Suprapubic skin (tissue), 4 donors: Measurements from ENCODE around the gene SORL1-AS1.

Experiments
- DNase-seq, 2 donors: peaks; one replicate each; pipeline ENCODE4 v3.0.0-alpha.2; 2019; ENCODE audit warnings: low spot score in 2 of 2
- H3K27ac ChIP-seq: fragments of 200-600 bp; sonication (generic); one replicate; pipeline ENCODE4 v1.5.1; 2019
- H3K27me3 ChIP-seq: fragments of 200-600 bp; sonication (generic); one replicate; pipeline ENCODE4 v1.5.1; 2019
- H3K36me3 ChIP-seq: fragments of 200-600 bp; sonication (generic); one replicate; pipeline ENCODE4 v1.5.1; 2019
- H3K4me1 ChIP-seq: fragments of 200-600 bp; sonication (generic); one replicate; pipeline ENCODE4 v1.5.1; 2019
- H3K4me3 ChIP-seq: fragments of 200-600 bp; sonication (generic); one replicate; pipeline ENCODE4 v1.5.1; 2019; ENCODE audit warnings: mild to moderate bottlenecking
- H3K9me3 ChIP-seq: fragments of 200-600 bp; sonication (generic); one replicate; pipeline ENCODE4 v1.5.1; 2019
- EP300 ChIP-seq: sonication (generic); formaldehyde crosslinking; IDR thresholded peaks from one replicate; pipeline ENCODE4 v1.6.1; 2017; ENCODE audit warnings: antibody characterized with exemption
- POLR2A ChIP-seq, 2 donors: fragments of 450-650 bp; IDR thresholded peaks; one replicate each; pipeline ENCODE4 v1.6.1; 2017; ENCODE audit warnings: antibody characterized with exemption in 2 of 2, mild to moderate bottlenecking in 2 of 2, moderate library complexity in 2 of 2
- POLR2AphosphoS5 ChIP-seq, 3 donors: sonication (generic); formaldehyde crosslinking; IDR thresholded peaks; one replicate each; pipeline ENCODE4 v1.6.1; 2017; ENCODE audit warnings: antibody characterized with exemption in 3 of 3
- whole genome bisulfite sequencing: methylation state at CpG from one replicate; pipeline ENCODE4 v1.1.5; 2018; 5-methylcytosine and 5-hydroxymethylcytosine counted together
- TF ChIP-seq, protein P1 (sequence below), 2 donors: fragments of 200-600 bp in 1 of 2; fragments of 450-650 bp in 1 of 2; sonication (generic) in 1 of 2; IDR thresholded peaks; one replicate each; pipeline ENCODE4 v1.5.1; 2016 to 2019; ENCODE audit warnings: antibody characterized with exemption in 2 of 2, mild to moderate bottlenecking in 1 of 2, moderate library complexity in 1 of 2

The SORL1-AS1 gene

DNA sequence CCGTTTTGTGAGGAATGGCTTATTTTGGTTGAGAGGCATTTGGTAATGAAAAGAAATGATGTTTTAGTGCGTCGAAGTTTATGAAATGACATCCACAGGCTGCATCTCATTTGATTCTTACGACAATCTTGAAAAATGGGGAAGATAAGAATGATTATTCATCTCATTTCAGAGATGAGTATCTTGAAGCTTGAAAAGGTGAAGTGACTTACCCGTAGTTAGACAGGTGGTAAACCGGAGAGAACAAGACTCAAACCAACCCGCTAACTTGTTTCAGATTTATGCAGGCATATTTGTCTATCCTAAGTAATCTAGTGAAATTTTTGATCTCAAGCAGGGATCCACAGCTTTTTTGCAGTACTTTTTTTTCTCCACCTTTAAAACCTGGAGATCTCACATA, 9.1 kb upstream of the SORL1-AS1 start:
- DNase-seq, result no peak
- Histone ChIP-seq H3K36me3 (no peaks in the 10 kb centered on the region), H3K9me3 (no peaks in the 10 kb centered on the region), H3K4me1 (peaks cover 26% of the 10 kb centered on the region), H3K27me3 (no peaks in the 10 kb centered on the region), H3K4me3 (no peak overlapping the region), H3K27ac (no peak overlapping the region)
- TF ChIP-seq, protein P1, sequence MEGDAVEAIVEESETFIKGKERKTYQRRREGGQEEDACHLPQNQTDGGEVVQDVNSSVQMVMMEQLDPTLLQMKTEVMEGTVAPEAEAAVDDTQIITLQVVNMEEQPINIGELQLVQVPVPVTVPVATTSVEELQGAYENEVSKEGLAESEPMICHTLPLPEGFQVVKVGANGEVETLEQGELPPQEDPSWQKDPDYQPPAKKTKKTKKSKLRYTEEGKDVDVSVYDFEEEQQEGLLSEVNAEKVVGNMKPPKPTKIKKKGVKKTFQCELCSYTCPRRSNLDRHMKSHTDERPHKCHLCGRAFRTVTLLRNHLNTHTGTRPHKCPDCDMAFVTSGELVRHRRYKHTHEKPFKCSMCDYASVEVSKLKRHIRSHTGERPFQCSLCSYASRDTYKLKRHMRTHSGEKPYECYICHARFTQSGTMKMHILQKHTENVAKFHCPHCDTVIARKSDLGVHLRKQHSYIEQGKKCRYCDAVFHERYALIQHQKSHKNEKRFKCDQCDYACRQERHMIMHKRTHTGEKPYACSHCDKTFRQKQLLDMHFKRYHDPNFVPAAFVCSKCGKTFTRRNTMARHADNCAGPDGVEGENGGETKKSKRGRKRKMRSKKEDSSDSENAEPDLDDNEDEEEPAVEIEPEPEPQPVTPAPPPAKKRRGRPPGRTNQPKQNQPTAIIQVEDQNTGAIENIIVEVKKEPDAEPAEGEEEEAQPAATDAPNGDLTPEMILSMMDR (IDR thresholded peaks at IDR 0.05), result no peak
- TF ChIP-seq EP300 (no peak), POLR2A (IDR thresholded peaks at IDR 0.05) (no peak), POLR2AphosphoS5 (IDR thresholded peaks at IDR 0.05) (no peak)
- 91% methylated on average over 7 of the region's 7 CpGs for WGBS

- H3K27me3 ChIP-seq, result no peaks in the 10 kb centered on the region
- no peak overlapping the region for H3K27ac ChIP-seq
- no peaks in the 10 kb centered on the region for H3K9me3 ChIP-seq
- no peaks in the 10 kb centered on the region for H3K36me3 ChIP-seq
- 67% methylated on average over 4 of the region's 4 CpGs for WGBS
- DNase-seq, result no peak
- TF ChIP-seq POLR2A (IDR thresholded peaks at IDR 0.05), result no peak
- TF ChIP-seq EP300, result no peak
- no peak for TF ChIP-seq POLR2AphosphoS5 (IDR thresholded peaks at IDR 0.05)
- TF ChIP-seq, protein P1 (IDR thresholded peaks at IDR 0.05), result no peak
- H3K4me1 ChIP-seq, result peaks cover 18% of the 10 kb centered on the region
- H3K4me3 ChIP-seq, result no peak overlapping the region
Measured at GRCh38 chr11:121460941-121461514, 8.3 kb upstream of the SORL1-AS1 start.

DNA sequence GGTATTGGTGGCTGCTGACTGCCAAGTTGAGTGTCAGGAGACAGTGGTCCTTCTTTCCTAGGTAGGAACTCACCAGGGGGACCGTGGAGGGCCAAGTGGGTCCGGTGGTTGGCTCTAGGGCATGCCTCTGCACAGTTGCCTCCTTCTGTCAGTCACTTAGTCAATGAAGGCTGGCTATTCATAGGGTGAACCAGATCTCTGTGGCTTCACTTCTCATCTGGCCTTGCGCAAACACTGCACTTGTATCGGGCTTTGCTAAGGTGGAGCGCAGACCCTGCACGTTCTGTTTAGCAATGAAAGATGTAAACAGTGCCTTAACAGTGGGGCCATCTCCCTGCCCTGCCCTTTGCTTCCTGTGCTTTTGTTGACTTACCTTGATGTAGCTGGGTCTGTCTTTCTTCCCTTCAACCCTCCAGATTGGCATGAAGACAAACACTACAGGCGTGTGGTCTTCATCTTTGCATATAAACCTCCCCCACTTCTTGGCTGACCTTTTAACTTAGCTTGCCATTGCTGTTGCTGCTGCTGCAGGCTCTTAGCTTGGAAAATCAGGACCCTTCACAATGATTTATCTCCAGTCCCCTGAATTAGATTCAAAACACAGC, 6.7 kb upstream of the SORL1-AS1 start:
- 87% methylated on average over 7 of the region's 7 CpGs for WGBS
- no peaks in the 10 kb centered on the region for H3K27me3 ChIP-seq
- no peak for TF ChIP-seq POLR2A (IDR thresholded peaks at IDR 0.05)
- TF ChIP-seq, protein P1 (IDR thresholded peaks at IDR 0.05), result no peak
- no peak for TF ChIP-seq POLR2AphosphoS5 (IDR thresholded peaks at IDR 0.05)
- TF ChIP-seq EP300, result no peak
- no peak overlapping the region for H3K4me3 ChIP-seq
- no peak overlapping the region for H3K27ac ChIP-seq
- H3K36me3 ChIP-seq, result no peaks in the 10 kb centered on the region
- H3K9me3 ChIP-seq, result no peaks in the 10 kb centered on the region
- H3K4me1 ChIP-seq, result peaks cover 6% of the 10 kb centered on the region
- no peak for DNase-seq

GRCh38 chr11:121458551-121458950, 5.8 kb upstream of the SORL1-AS1 start:
- DNase-seq, result no peak
- Histone ChIP-seq H3K9me3 (no peaks in the 10 kb centered on the region), H3K36me3 (no peaks in the 10 kb centered on the region), H3K4me3 (no peak overlapping the region), H3K27me3 (no peaks in the 10 kb centered on the region), H3K27ac (no peak overlapping the region), H3K4me1 (no peaks in the 10 kb centered on the region)
- 90% methylated on average over 9 of the region's 9 CpGs for WGBS
- TF ChIP-seq POLR2AphosphoS5 (IDR thresholded peaks at IDR 0.05), result no peak
- TF ChIP-seq EP300, result no peak
- TF ChIP-seq, protein P1 (IDR thresholded peaks at IDR 0.05), result no peak
- no peak for TF ChIP-seq POLR2A (IDR thresholded peaks at IDR 0.05)

- Histone ChIP-seq H3K36me3 (no peaks in the 10 kb centered on the region), H3K27ac (no peak overlapping the region), H3K4me3 (no peak overlapping the region), H3K9me3 (no peaks in the 10 kb centered on the region), H3K27me3 (peaks cover 6% of the 10 kb centered on the region), H3K4me1 (peaks cover 10% of the 10 kb centered on the region)
- 79% methylated on average over 11 of the region's 11 CpGs for WGBS
- no peak for DNase-seq
- TF ChIP-seq EP300 (no peak), POLR2A (IDR thresholded peaks at IDR 0.05) (no peak), POLR2AphosphoS5 (IDR thresholded peaks at IDR 0.05) (no peak)
- TF ChIP-seq, protein P1 (IDR thresholded peaks at IDR 0.05), result no peak
Measured at GRCh38 chr11:121456816-121457431, 4.2 kb upstream of the SORL1-AS1 start.
